OCI-LY7 (cell line): Measurements from ENCODE around the gene TYMP.

ENCODE experiments used
- EZH2phosphoT487 ChIP-seq: fragments of 200-600 bp; sonication (generic); IDR thresholded peaks from 2 replicates; pipeline ENCODE4 v1.6.1; 2018; ENCODE audit warnings: low read depth, borderline replicate concordance, mild to moderate bottlenecking, mixed run types, antibody characterized with exemption, low read length, moderate library complexity, mixed read lengths
- TF ChIP-seq, protein P1 (sequence below): fragments of 200-600 bp; sonication (generic); conservative IDR thresholded peaks from 2 replicates; pipeline ENCODE4 v1.5.1; 2014; ENCODE audit warnings: mild to moderate bottlenecking, antibody characterized with exemption, low read length, moderate library complexity, mixed read lengths

GRCh38 chr22:50530877-50531545 is 1.2 kb upstream of the TYMP start:
- TF ChIP-seq, protein P1, sequence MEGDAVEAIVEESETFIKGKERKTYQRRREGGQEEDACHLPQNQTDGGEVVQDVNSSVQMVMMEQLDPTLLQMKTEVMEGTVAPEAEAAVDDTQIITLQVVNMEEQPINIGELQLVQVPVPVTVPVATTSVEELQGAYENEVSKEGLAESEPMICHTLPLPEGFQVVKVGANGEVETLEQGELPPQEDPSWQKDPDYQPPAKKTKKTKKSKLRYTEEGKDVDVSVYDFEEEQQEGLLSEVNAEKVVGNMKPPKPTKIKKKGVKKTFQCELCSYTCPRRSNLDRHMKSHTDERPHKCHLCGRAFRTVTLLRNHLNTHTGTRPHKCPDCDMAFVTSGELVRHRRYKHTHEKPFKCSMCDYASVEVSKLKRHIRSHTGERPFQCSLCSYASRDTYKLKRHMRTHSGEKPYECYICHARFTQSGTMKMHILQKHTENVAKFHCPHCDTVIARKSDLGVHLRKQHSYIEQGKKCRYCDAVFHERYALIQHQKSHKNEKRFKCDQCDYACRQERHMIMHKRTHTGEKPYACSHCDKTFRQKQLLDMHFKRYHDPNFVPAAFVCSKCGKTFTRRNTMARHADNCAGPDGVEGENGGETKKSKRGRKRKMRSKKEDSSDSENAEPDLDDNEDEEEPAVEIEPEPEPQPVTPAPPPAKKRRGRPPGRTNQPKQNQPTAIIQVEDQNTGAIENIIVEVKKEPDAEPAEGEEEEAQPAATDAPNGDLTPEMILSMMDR = no peak
- TF ChIP-seq EZH2phosphoT487 = no peak
